ENCODE measurements around the gene RNF224. TPM values are rescaled to one million over a fixed set of nuclear protein-coding genes. Genes with fewer than 3 reads are reported as not detected.

RNF224 gene
- total and polyA plus RNA-seq, 10 of the 15 experiments (the other 5 are each of a cell fraction or from before 2014, with no cell fraction given): not detected

GRCh38 chr9:137229903-137230704, 2.8 kb downstream of the RNF224 start:
- RAD21 ChIA-PET (ENCODE audit: unreplicated experiment): interaction anchor here (0.8 kb wide), 1 partner anchor 41 kb away, joined by 3 read pairs; the partner anchor contains the start of genes ANAPC2 and SSNA1
- no TSS peak for BruUV-seq (replicated peaks)
- H3K36me3 ChIP-seq (ENCODE audit: control insufficient read depth in 2 of 2, insufficient read depth in 2 of 2, low read length in 1 of 2): no peaks in the 10 kb centered on the region
- no peaks in the 10 kb centered on the region for H3K27me3 ChIP-seq (replicated peaks in 1 of 2; ENCODE audit: control insufficient read depth in 2 of 2, insufficient read depth in 2 of 2, low read length in 1 of 2)
- in situ Hi-C loops (cut with MboI) (loop anchor here (5.0 kb wide), 1 partner anchor 108 kb away; no protein-coding TSS in a partner anchor), intact Hi-C loops (cut with micrococcal nuclease; ENCODE audit: unreplicated experiment) (loop anchor here (10.0 kb wide), 1 partner anchor 185 kb away; the partner anchor contains the start of gene NPDC1)
- H3K9ac ChIP-seq (ENCODE audit: control insufficient read depth, insufficient read depth, low read length): no peak overlapping the region
- H3K9me3 ChIP-seq (replicated peaks; ENCODE audit: control insufficient read depth, insufficient read depth, low read length): no peaks in the 10 kb centered on the region
- no peaks in the 10 kb centered on the region for H4K20me1 ChIP-seq (ENCODE audit: control insufficient read depth, insufficient read depth)
- SMC1A ChIA-PET (ENCODE audit: uncharacterized antibody, unreplicated experiment): no interaction called here
- no peak overlapping the region for H2AFZ ChIP-seq (ENCODE audit: control insufficient read depth, low read depth, low read length)
- H3K4me3 ChIP-seq: no peak overlapping the region
- no peaks in the 10 kb centered on the region for H3K79me2 ChIP-seq (ENCODE audit: control insufficient read depth, insufficient read depth, low read length)
- no peak overlapping the region for H3K27ac ChIP-seq (ENCODE audit: control insufficient read depth, insufficient read depth)
- no peak for ATAC-seq
- CTCF ChIA-PET: interaction anchor here (1.2 kb wide), 1 partner anchor 110 kb away, joined by 4 read pairs; no protein-coding TSS in a partner anchor
- WGBS (ENCODE audit: insufficient coverage, insufficient replicate concordance, low lambda C conversion rate, missing lambda C conversion rate): 30% methylated on average over 31 of the region's 31 CpGs
- POLR2A ChIA-PET: interaction anchor here (0.8 to 1.2 kb wide), 2 partner anchors 10 to 41 kb away, joined by 3 read pairs; partner anchors contain the start of genes SSNA1 and TUBB4B
- TF ChIP-seq NFIC (IDR thresholded peaks at IDR 0.05; ENCODE audit: low read depth, low read length): no peak
- no peak for TF ChIP-seq MLLT1 (IDR thresholded peaks at IDR 0.05)
- TF ChIP-seq SUZ12 (IDR thresholded peaks at IDR 0.05; ENCODE audit: unreplicated experiment): no peak
- no peak for TF ChIP-seq ATF2 (IDR thresholded peaks at IDR 0.05; ENCODE audit: low read length)
- TF ChIP-seq ZBTB40 (IDR thresholded peaks at IDR 0.05; ENCODE audit: borderline replicate concordance): no peak
- DNase-seq (ENCODE audit: low read depth, low spot score): no peak
- H3K4me2 ChIP-seq (ENCODE audit: control insufficient read depth, insufficient read depth): no peak overlapping the region
- no peak for FAIRE-seq
- peaks cover 1% of the 10 kb centered on the region; the same call in 1 of the 2 replicates for H3K4me1 ChIP-seq (ENCODE audit: control insufficient read depth, insufficient read depth, low read length)

Data from GM12878 (cell line).